ENCODE results near the gene NFYA.
A peak's percentile ranks its signal among the peaks of the same experiment; 100 is the strongest.

The NFYA gene

GRCh38 chr6:41046084-41046483, 26.7 kb upstream of the NFYA start:
- DNase-seq (ENCODE audit: low read depth): no peak

GRCh38 chr6:41047306-41047705, 25.5 kb upstream of the NFYA start:
- DNase-seq (ENCODE audit: low read depth): no peak

GRCh38 chr6:41047745-41048732, 24.7 kb upstream of the NFYA start:
- DNase-seq (ENCODE audit: low read depth): no peak

GRCh38 chr6:41049521-41049920, 23.3 kb upstream of the NFYA start:
- DNase-seq (ENCODE audit: low read depth): peak; percentile 69

- DNase-seq (ENCODE audit: low read depth): no peak
Observed at GRCh38 chr6:41049955-41050354, 22.8 kb upstream of the NFYA start.

GRCh38 chr6:41050536-41050935, 22.2 kb upstream of the NFYA start:
- DNase-seq (ENCODE audit: low read depth): no peak

- no peak for DNase-seq (ENCODE audit: low read depth)
Observed at GRCh38 chr6:41051873-41052272, 20.9 kb upstream of the NFYA start.

- DNase-seq (ENCODE audit: low read depth): no peak
Observed at GRCh38 chr6:41053041-41053440, 19.7 kb upstream of the NFYA start, which contains the start of gene APOBEC2. TSS of gene APOBEC2 (plus strand) at chr6:41053202. CDS start at chr6:41053348, 146 bp downstream.

- no peak for DNase-seq (ENCODE audit: low read depth)
Observed at GRCh38 chr6:41054511-41054910, 18.3 kb upstream of the NFYA start.

- no peak for DNase-seq (ENCODE audit: low read depth)
Observed at GRCh38 chr6:41055149-41055548, 17.6 kb upstream of the NFYA start.

GRCh38 chr6:41056768-41057490, 15.8 kb upstream of the NFYA start:
- no peak for DNase-seq (ENCODE audit: low read depth)

- no peak for DNase-seq (ENCODE audit: low read depth)
Observed at GRCh38 chr6:41058783-41059181, 14.0 kb upstream of the NFYA start.

- DNase-seq (ENCODE audit: low read depth): peak; percentile 80
Observed at GRCh38 chr6:41059556-41059955, 13.2 kb upstream of the NFYA start.

- peak; percentile 20 for DNase-seq (ENCODE audit: low read depth)
Observed at GRCh38 chr6:41061196-41061726, 11.5 kb upstream of the NFYA start.

GRCh38 chr6:41062056-41062455, 10.7 kb upstream of the NFYA start:
- DNase-seq (ENCODE audit: low read depth): no peak

GRCh38 chr6:41063884-41064285, 8.9 kb upstream of the NFYA start:
- DNase-seq (ENCODE audit: low read depth): no peak

- DNase-seq (ENCODE audit: low read depth): no peak
Observed at GRCh38 chr6:41064841-41065240, 7.9 kb upstream of the NFYA start.

GRCh38 chr6:41065550-41066026, 7.2 kb upstream of the NFYA start:
- DNase-seq (ENCODE audit: low read depth): no peak

GRCh38 chr6:41066867-41067304, 5.9 kb upstream of the NFYA start:
- peak; percentile 83 for DNase-seq (ENCODE audit: low read depth)

- no peak for DNase-seq (ENCODE audit: low read depth)
Observed at GRCh38 chr6:41071501-41071922, 1.3 kb upstream of the NFYA start.

GRCh38 chr6:41071923-41072835, 595 bp upstream of the NFYA start, which contains the start of gene OARD1:
TSS of gene OARD1 (minus strand) at chr6:41072356. CDS start at chr6:41071634, 722 bp downstream.
- peak; percentile 100 for DNase-seq (ENCODE audit: low read depth)

Measured in EH (cell line).